ENCODE measurements around the gene MATCAP1. TPM values are rescaled to one million over a fixed set of nuclear protein-coding genes. Genes with fewer than 3 reads are reported as not detected.

The MATCAP1 gene
- total RNA-seq, 6 experiments from 2014 or later, result 3.5 to 13.8 (median 9.3) TPM

GRCh38 chr16:67166598-67167168, 17.1 kb downstream of the MATCAP1 start:
- Histone ChIP-seq H3K4me1 (peaks cover 0 to 36% (median 15%) of the 10 kb centered on the region in 4 donors), H3K27ac (no peak overlapping the region), H3K9me3 (no peaks in the 10 kb centered on the region), H3K27me3 (no peaks in the 10 kb centered on the region), H3K36me3 (no peaks in the 10 kb centered on the region), H3K4me3 (no peak overlapping the region)
- DNase-seq, result peak in 1 of 3 donors; percentile 42
- no peak for ATAC-seq
- TF ChIP-seq, protein P1, sequence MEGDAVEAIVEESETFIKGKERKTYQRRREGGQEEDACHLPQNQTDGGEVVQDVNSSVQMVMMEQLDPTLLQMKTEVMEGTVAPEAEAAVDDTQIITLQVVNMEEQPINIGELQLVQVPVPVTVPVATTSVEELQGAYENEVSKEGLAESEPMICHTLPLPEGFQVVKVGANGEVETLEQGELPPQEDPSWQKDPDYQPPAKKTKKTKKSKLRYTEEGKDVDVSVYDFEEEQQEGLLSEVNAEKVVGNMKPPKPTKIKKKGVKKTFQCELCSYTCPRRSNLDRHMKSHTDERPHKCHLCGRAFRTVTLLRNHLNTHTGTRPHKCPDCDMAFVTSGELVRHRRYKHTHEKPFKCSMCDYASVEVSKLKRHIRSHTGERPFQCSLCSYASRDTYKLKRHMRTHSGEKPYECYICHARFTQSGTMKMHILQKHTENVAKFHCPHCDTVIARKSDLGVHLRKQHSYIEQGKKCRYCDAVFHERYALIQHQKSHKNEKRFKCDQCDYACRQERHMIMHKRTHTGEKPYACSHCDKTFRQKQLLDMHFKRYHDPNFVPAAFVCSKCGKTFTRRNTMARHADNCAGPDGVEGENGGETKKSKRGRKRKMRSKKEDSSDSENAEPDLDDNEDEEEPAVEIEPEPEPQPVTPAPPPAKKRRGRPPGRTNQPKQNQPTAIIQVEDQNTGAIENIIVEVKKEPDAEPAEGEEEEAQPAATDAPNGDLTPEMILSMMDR (IDR thresholded peaks at IDR 0.05), result no peak
- TF ChIP-seq POLR2A (IDR thresholded peaks at IDR 0.05), result no peak
- WGBS (ENCODE audit: insufficient coverage, low coverage, low lambda C conversion rate, missing lambda C conversion rate), result 96% methylated on average over 3 of the region's 5 CpGs
- intact Hi-C loops (cut with DNase I), result no loop called here

GRCh38 chr16:67166110-67166547, 17.6 kb downstream of the MATCAP1 start:
- H3K4me3 ChIP-seq, result no peak overlapping the region
- H3K36me3 ChIP-seq, result no peaks in the 10 kb centered on the region
- no peaks in the 10 kb centered on the region for H3K27me3 ChIP-seq
- 54% methylated on average over 5 of the region's 18 CpGs for WGBS (ENCODE audit: insufficient coverage, low coverage, low lambda C conversion rate, missing lambda C conversion rate)
- no peaks in the 10 kb centered on the region for H3K9me3 ChIP-seq
- intact Hi-C loops (cut with DNase I), result no loop called here
- peaks cover 0 to 41% (median 18%) of the 10 kb centered on the region in 4 donors for H3K4me1 ChIP-seq
- TF ChIP-seq POLR2A (IDR thresholded peaks at IDR 0.05), result no peak
- TF ChIP-seq, protein P1 (IDR thresholded peaks at IDR 0.05), result no peak
- DNase-seq (no peak), ATAC-seq (no peak)
- no peak overlapping the region for H3K27ac ChIP-seq

- intact Hi-C loops (cut with DNase I), result no loop called here
- 37% methylated on average over 15 of the region's 85 CpGs for WGBS (ENCODE audit: insufficient coverage, low coverage, low lambda C conversion rate, missing lambda C conversion rate)
- H3K4me1 ChIP-seq, result peaks cover 0 to 43% (median 19%) of the 10 kb centered on the region in 4 donors
Observed at GRCh38 chr16:67165121-67166078, 18.4 kb downstream of the MATCAP1 start.

GRCh38 chr16:67164599-67165061, 19.1 kb downstream of the MATCAP1 start, which contains the start of gene HSF4:
Gene HSF4, plus strand, starts transcription at chr16:67164745. Its CDS starts 67 bp downstream, at chr16:67164812.
- Histone ChIP-seq H3K36me3 (no peaks in the 10 kb centered on the region), H3K27me3 (no peaks in the 10 kb centered on the region), H3K9me3 (no peaks in the 10 kb centered on the region), H3K4me1 (peaks cover 0 to 38% (median 19%) of the 10 kb centered on the region in 4 donors), H3K4me3 (peak within 1 kb of the TSS; percentile 41 to 47 (median 43)), H3K27ac (no peak within 1 kb of the TSS)
- intact Hi-C loops (cut with DNase I), result no loop called here
- ATAC-seq (peak; percentile 53 to 66 (median 64)), DNase-seq (peak; percentile 77 to 83 (median 79))
- TF ChIP-seq POLR2A (IDR thresholded peaks at IDR 0.05), result peak; percentile 77
- TF ChIP-seq, protein P1 (IDR thresholded peaks at IDR 0.05), result no peak
- no CpG with 5 or more reads among the region's 41 CpGs for WGBS (ENCODE audit: insufficient coverage, low coverage, low lambda C conversion rate, missing lambda C conversion rate)

More at GRCh38 chr16:67165121-67166078, 18.4 kb downstream of the MATCAP1 start:
- Histone ChIP-seq H3K9me3 (no peaks in the 10 kb centered on the region), H3K27me3 (no peaks in the 10 kb centered on the region), H3K27ac (no peak overlapping the region), H3K36me3 (no peaks in the 10 kb centered on the region), H3K4me3 (peak overlapping the region; percentile 41 to 47 (median 43))
- TF ChIP-seq POLR2A (IDR thresholded peaks at IDR 0.05), result no peak
- TF ChIP-seq, protein P1 (IDR thresholded peaks at IDR 0.05), result no peak
- DNase-seq (peak in 1 of 3 donors; percentile 46), ATAC-seq (no peak)
